Right forelimb (tissue), 1 donor: ENCODE measurements around the gene PTPRD.

ENCODE experiments used
- DNase-seq: peaks from one replicate; pipeline ENCODE4 v3.0.0-alpha.2; 2018

The PTPRD gene

GRCh38 chr9:10612641-10613398 lies at the start of gene PTPRD:
TSS of gene PTPRD (minus strand) at chr9:10613002.
- peak; percentile 58 for DNase-seq

- no peak for DNase-seq
Observed at GRCh38 chr9:10661994-10662393, 49.2 kb upstream of the PTPRD start.

GRCh38 chr9:10661376-10661775 lies 48.6 kb upstream of the PTPRD start:
- no peak for DNase-seq

GRCh38 chr9:10651012-10651411 lies 38.2 kb upstream of the PTPRD start:
- DNase-seq: no peak

GRCh38 chr9:10649076-10649475 lies 36.3 kb upstream of the PTPRD start:
- no peak for DNase-seq

- no peak for DNase-seq
Observed at GRCh38 chr9:10633785-10634184, 21.0 kb upstream of the PTPRD start.

- no peak for DNase-seq
Observed at GRCh38 chr9:10614196-10614800, 1.5 kb upstream of the PTPRD start.

- no peak for DNase-seq
Observed at GRCh38 chr9:10613419-10613818, 617 bp upstream of the PTPRD start.

GRCh38 chr9:10605388-10605787 lies 7.4 kb downstream of the PTPRD start:
- DNase-seq: no peak

GRCh38 chr9:10604927-10605326 lies 7.9 kb downstream of the PTPRD start:
- DNase-seq: no peak

- no peak for DNase-seq
Observed at GRCh38 chr9:10597801-10598200, 15.0 kb downstream of the PTPRD start.

GRCh38 chr9:10594482-10594881 lies 18.3 kb downstream of the PTPRD start:
- no peak for DNase-seq

GRCh38 chr9:10586407-10586806 lies 26.4 kb downstream of the PTPRD start:
- no peak for DNase-seq

GRCh38 chr9:10571699-10572098 lies 41.1 kb downstream of the PTPRD start:
- DNase-seq: no peak

- DNase-seq: no peak
Observed at GRCh38 chr9:10566848-10567247, 46.0 kb downstream of the PTPRD start.

- no peak for DNase-seq
Observed at GRCh38 chr9:10562581-10563343, 50.0 kb downstream of the PTPRD start.

- DNase-seq: no peak
Observed at GRCh38 chr9:10548348-10548747, 64.5 kb downstream of the PTPRD start.

- no peak for DNase-seq
Observed at GRCh38 chr9:10538073-10538472, 74.7 kb downstream of the PTPRD start.

GRCh38 chr9:10534850-10535249 lies 78.0 kb downstream of the PTPRD start:
- DNase-seq: no peak

GRCh38 chr9:10525972-10526371 lies 86.8 kb downstream of the PTPRD start:
- no peak for DNase-seq

- no peak for DNase-seq
Observed at GRCh38 chr9:10523164-10523563, 89.6 kb downstream of the PTPRD start.

GRCh38 chr9:10512144-10512543 lies 100.7 kb downstream of the PTPRD start:
- DNase-seq: no peak

GRCh38 chr9:10488937-10489336 lies 123.9 kb downstream of the PTPRD start:
- no peak for DNase-seq

GRCh38 chr9:10479172-10479571 lies 133.6 kb downstream of the PTPRD start:
- DNase-seq: no peak
